ENCODE measurements around the gene NIM1K.
"Not testable (repeated sequence)": the region's sequence is repeated elsewhere in the genome, so short reads cannot be mapped to it uniquely, and the experiment has no call there.

The NIM1K gene

GRCh38 chr5:43190755-43191603, 1.0 kb upstream of the NIM1K start:
- DNase-seq, result no peak

DNA sequence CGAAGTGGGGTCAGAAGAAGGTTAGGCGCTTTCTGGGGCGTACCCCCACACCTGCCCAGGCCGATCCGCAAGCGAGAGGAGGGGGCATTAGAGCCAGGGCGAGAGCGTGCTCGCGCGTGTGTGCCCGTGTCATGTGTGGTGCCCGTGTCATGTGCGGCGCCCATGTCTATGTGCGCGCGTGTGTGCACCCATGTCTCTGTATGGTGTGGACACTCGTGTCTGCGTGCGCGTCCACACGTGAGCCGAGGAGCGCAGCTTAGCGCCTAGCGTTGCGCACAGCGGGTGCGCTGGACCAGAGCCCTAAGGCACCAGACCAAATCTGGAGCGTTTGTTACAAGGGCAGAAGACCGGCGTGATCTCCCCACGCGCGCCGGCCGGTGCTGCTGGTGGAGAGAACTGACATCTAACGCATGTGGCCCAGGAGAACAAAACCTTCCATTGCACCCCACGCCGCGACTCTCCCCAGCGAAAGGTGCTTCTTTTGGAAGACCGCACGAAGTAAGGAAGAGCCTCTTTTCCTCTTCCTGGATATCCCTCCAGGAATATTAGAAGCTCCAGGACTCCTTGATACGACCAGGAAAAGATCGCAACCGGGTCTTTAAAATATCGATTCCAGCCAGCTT, 644 bp downstream of the NIM1K start:
- no peak for DNase-seq

DNA sequence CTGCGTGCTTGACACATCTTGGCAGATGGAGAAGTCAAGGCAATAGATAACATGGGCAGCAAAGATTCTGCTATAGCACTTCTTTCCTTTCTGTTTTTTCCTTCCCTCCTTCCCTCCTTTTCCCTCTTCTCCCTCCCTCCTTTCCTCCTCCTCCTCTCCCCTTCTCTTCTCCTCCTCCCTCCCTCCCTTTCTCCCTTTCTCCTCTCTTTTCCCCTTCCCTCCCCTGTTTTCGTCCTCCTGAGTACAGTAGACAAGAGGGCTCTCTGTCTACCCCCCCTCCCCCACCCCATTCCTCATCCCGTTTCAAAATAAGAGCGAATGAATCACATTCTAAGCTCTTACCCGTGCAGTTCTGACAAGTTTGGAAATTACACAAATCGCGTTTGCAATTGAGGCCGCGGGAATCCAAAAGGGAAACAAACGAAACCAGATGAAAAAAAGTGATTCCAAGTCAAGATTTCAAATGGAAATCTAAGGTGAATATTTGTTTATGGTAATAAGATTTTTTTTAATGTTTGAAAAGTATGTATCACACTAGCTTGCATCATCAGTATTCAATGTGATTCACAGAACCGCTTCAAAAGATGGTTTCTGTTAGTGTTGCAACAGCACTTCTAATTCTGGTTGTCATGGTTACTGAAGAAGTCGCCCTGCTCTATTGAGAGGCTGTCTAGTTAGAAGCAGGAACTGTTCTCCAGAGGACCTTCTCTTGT, 1.3 kb downstream of the NIM1K start:
- peak; percentile 9 for DNase-seq

GRCh38 chr5:43193894-43194265, 1.9 kb downstream of the NIM1K start:
- no peak for DNase-seq

DNA sequence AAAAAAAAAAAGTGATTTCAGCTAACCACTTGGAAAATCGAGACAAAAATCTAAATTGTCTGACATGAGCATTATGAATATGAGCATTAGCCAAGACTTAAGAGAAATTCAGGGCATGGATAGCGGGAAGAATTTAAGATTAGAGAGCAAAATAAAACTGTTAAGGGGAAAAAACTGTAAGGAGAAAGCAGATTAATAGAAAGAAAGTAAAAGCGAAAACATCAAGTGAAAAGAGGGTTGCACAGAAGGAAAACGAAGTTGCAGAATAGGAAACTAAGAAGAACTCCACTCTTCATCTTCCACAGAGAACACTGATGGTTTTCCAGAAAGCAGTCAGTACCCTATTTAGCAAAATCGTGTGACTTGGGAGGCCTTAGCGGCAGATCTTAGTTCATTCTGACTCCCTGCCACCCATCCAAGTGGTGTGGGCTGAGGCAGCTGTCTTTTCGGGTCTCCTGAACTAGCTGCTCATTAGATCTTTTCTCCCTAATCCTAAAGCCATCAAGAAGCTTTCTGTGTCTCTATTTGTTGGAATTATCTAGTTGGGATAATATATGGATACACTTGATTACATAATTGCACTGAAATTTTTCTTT, 3.7 kb downstream of the NIM1K start:
- DNase-seq, result no peak

DNA sequence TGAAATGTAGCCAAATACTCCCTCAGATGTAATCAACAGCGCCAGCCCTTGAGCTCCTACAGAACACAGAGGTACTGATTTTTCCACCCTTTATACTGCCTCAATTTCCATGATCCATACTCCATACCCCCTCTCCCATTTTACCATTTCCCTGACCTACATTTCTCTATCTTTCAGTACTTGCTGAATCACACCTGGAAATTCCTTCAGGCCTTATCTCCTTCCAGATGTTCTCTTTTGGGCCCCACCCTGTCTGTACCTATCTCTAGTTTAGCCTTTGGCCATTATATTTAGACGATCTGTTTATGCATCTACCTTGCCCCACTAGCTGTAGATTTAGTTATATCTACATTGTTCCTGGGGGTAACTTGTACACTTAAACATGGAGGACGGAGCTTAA, 5.5 kb downstream of the NIM1K start:
- DNase-seq, result no peak

- DNase-seq, result not testable (repeated sequence)
Observed at GRCh38 chr5:43201442-43201841, 9.4 kb downstream of the NIM1K start.

GRCh38 chr5:43202380-43202779, 10.4 kb downstream of the NIM1K start:
- no peak for DNase-seq

DNA sequence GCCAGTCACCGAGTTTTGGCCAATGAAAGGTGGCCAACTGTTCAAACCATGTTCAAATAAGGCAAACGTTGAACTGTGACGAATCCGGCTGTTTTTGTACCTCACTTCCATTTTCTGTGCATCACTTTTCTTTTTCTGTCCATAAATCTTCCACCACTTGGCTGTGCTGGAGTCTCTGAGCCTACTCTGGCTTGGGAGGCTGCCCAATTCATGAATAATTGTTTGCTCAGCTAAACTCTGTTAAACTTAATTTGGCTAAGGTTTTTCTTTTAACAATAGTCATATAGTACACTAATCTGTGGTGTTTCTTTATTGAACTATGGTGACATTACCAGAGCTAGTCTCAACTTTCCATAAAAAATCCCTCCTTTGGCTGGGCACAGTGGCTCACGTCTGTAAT, 11.3 kb downstream of the NIM1K start:
- no peak for DNase-seq

- no peak for DNase-seq
Observed at GRCh38 chr5:43204958-43205357, 12.9 kb downstream of the NIM1K start.

GRCh38 chr5:43207601-43208000, 15.6 kb downstream of the NIM1K start:
- no peak for DNase-seq

DNA sequence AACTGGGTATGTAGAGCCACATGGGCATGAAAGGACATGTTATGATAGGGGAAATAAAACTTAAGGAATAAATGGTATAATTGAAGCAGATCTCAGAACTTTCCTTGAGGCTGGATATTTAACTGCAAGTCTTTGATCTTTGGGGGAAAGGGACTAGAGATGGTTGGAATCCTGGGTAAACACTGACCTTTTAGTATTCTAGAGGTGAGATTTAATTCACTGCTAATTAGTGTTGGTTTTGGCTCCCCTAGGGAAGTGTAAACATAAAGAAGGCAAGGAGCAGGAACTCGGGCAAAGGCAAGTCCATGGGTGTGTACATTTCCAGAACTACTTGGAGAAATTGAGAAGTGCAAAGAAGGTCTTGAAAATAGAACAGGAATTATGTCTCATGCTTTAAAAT, 16.6 kb downstream of the NIM1K start:
- no peak for DNase-seq

DNA sequence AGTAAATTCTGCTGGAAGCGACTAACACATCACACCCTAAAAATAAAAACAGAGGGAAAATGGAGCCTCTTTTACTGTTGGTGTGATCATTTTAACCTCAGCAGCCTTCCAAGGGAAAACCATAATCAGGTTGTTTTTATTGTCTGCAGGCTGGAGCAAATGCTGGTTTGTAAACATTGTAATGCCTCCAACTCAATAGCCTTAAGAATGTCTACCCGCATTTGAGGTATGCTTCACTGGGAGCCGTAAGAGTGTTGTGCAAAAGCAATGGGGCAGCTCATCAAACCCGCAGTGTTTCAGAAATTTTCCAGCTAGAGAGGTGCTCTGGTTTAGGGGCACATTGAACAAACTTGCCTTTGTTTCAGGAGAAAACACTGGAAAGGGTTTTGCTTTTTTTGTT, 17.0 kb downstream of the NIM1K start:
- DNase-seq, result no peak

DNA sequence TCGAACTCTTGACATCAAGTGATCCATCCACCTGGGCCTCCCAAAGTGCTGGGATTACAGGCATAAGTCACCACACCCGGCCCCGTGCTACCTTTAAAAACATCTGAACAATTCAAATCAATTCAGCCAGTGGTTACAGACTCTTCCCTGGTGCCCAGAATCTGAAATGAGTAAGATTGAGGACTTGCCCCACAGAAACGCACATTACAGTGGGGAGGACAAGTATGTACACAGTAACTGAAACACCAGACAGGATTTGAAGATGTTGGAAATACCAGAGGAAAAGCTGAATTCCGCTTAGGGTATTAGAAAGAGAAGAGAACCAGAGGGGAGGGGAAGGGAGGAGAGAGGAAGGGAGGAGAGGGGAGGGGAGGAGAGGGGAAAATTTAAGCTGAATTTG, 17.8 kb downstream of the NIM1K start:
- DNase-seq, result no peak

GRCh38 chr5:43210570-43210969, 18.5 kb downstream of the NIM1K start:
- no peak for DNase-seq

GRCh38 chr5:43213951-43214350, 21.9 kb downstream of the NIM1K start:
- DNase-seq, result no peak

DNA sequence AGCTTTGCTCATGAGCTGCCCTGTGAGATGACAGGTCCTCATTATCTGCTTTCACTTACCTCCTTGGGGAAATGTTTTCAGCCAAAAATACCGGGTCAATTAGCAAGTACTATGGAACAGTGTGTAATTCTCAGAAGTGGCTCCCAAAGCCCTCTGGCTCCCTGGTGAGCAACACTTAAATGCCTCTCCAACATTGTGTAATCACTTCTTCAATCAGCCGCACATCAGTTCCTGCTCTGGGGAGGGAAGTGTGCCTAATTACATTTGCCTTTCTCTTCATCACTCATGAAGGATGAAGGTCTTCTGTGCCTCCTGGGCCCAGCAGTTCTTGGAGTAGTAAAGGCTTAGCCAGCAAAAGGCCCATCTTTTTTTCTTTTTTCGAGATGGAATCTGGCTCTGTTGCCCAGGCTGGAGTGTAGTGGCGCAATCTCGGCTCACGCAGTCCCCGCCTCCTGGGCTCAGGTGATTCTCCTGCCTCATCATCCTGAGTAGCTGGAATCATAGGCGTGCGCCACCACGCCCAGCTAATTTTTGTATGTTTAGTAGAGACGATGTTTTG, 23.1 kb downstream of the NIM1K start:
- no peak for DNase-seq

DNA sequence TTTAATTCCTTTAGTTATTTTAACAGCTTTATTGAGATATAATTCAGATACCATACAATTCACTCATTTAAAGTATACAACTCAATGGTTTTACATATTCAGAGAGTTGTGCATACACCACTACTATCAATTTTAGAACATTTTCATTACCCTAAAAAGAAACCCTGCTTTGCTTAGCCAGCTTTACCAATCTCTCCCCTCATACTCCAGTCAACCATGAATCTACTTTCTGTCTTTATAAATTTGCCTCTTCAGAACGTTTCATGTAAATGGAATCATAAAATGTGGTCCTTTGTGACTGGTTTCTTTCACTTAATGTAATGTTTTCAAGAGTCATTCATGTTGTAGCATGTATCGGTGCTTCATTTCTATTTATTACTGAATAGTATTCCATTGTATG, 24.9 kb downstream of the NIM1K start:
- no peak for DNase-seq

GRCh38 chr5:43219120-43219519, 27.1 kb downstream of the NIM1K start:
- DNase-seq, result no peak

GRCh38 chr5:43221502-43221901, 29.5 kb downstream of the NIM1K start:
- DNase-seq, result no peak

GRCh38 chr5:43225649-43226245, 33.7 kb downstream of the NIM1K start:
- DNase-seq, result no peak

DNA sequence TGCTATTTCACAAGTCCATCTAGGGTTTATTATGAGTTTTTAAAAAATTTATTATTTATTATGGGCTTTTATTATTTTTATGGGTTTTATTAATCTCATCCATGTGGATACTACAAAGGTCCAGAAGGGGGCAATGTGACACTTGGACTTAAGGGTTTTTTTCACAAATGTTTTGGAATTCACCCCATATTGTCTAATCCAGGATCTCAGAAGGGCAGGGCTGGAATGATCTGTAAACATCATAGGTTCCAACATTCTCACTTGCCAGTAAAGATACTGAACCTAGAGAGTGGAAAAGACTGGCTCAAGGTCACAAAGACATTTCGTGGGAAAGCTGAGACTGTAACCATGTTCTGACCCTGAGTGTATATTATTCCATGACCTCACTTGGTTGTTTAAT, 35.6 kb downstream of the NIM1K start:
- no peak for DNase-seq

- DNase-seq, result no peak
Observed at GRCh38 chr5:43230707-43231106, 38.7 kb downstream of the NIM1K start.

Measured in GOT3 (cell line).